Activated CD8-positive, alpha-beta T cell treated with anti-CD3 and anti-CD28 coated beads, Interleukin-2, amount 10 ng/mL, durations not matched to agents 7 days and 5 days (primary cell): Measurements from ENCODE around the gene AKAP8. TPM values are rescaled to one million over a fixed set of nuclear protein-coding genes. Genes with fewer than 3 reads are reported as not detected.
"Not testable (repeated sequence)": the region's sequence is repeated elsewhere in the genome, so short reads cannot be mapped to it uniquely, and the experiment has no call there.

ENCODE experiments used
- ATAC-seq: fragments of 150-1000 bp; cut with Tn5 transposase; one replicate; pipeline ENCODE4 v1.10.0; 2021; ENCODE audit warnings: moderate library complexity
- CTCF ChIA-PET: fragments of 350-600 bp; sonication (Branson Sonifier 250); formaldehyde crosslinking; loops from one replicate; lab custom pipeline; 2021; ENCODE audit warnings: antibody characterized with exemption; lab: Charles Lee
- POLR2A ChIA-PET: fragments of 350-600 bp; sonication (Branson Sonifier 250); formaldehyde crosslinking; loops from one replicate; lab custom pipeline; 2021; ENCODE audit warnings: antibody characterized with exemption; lab: Charles Lee
- DNase-seq: peaks from one replicate; pipeline ENCODE4 v3.0.0-alpha.2; 2020
- H3K27ac Mint-ChIP-seq: one replicate; pipeline ENCODE4 v1.8.0; 2021; ENCODE audit warnings: mild to moderate bottlenecking, mixed read lengths
- H3K27me3 Mint-ChIP-seq: one replicate; pipeline ENCODE4 v1.8.0; 2021; ENCODE audit warnings: low read depth, mixed read lengths
- H3K36me3 Mint-ChIP-seq: one replicate; pipeline ENCODE4 v1.8.0; 2021; ENCODE audit warnings: low read depth, mixed read lengths
- H3K4me1 Mint-ChIP-seq: one replicate; pipeline ENCODE4 v1.8.0; 2021; ENCODE audit warnings: low read depth, mixed read lengths
- H3K4me3 Mint-ChIP-seq: one replicate; pipeline ENCODE4 v1.8.0; 2021; ENCODE audit warnings: mild to moderate bottlenecking, mixed read lengths
- H3K9me3 Mint-ChIP-seq: one replicate; pipeline ENCODE4 v1.8.0; 2022; ENCODE audit warnings: mixed read lengths; ENCODE audit not compliant: insufficient read depth
- total RNA-seq, 2 experiments: library from RNA; stranded (reverse); gene quantifications; one replicate each; pipeline ENCODE4 v1.2.3, GENCODE V29; 2021

AKAP8 gene
- total RNA-seq, 2 experiments from 2014 or later, result 47.4 to 48.0 TPM

DNA sequence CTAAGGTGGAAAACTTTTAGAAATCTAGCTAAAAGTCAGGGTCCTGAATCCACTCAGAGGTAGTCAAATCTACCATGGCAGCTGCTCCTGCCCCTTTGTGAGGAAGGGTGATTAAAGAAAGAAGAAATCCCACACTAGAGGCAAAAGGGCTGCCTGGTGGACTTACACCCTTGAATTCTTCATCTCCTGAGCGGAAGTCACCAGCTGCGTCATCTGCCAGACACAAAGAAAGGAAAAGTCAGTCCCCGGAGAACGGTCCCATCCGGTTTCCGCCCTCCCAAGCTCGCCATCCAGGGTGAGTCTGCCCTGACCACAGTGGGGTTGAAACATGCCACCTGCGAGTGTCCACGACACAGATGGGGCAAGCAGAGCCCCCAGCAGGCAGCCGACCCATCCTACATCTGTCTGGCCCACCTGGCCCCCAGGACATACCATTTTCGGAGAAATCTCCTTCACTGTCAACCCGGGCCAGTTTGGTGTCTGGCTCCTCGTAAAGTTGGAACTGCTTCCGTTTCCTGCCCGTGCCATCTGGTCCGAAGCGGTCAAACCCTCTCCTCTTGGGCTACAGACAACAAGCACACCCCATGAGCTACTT is 7.7 kb downstream of the AKAP8 start:
- Mint-ChIP-seq H3K4me1 (peaks cover 10% of the 10 kb centered on the region), H3K27me3 (no peaks in the 10 kb centered on the region), H3K4me3 (no peak overlapping the region), H3K36me3 (peaks cover 54% of the 10 kb centered on the region), H3K27ac (no peak overlapping the region), H3K9me3 (no peaks in the 10 kb centered on the region)
- DNase-seq, result no peak
- ATAC-seq, result no peak
- ChIA-PET POLR2A (no interaction called here), CTCF (no interaction called here)

DNA sequence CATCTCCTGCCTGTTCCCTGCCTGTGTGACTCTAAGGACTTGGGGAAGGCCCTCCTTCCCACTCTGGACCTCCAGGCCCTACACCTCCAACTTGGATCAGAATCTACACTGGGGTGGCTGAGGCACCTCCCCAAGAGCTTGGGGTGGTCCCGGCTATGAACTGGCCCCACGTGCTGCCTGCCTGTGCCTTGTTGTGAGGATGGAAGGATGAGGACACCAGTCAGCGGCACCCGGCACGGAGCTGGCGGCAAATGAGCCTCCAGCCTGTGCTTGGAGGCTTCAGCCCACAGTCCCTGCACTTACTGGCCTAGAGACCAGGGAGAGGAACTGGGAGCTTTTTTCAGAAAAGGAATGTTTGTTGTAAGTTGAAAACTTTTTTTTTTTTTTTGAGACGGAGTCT is 8.5 kb downstream of the AKAP8 start:
- Mint-ChIP-seq H3K4me3 (no peak overlapping the region), H3K27ac (no peak overlapping the region), H3K4me1 (peaks cover 6% of the 10 kb centered on the region), H3K27me3 (no peaks in the 10 kb centered on the region), H3K36me3 (peaks cover 54% of the 10 kb centered on the region), H3K9me3 (no peaks in the 10 kb centered on the region)
- ChIA-PET POLR2A (no interaction called here), CTCF (no interaction called here)
- DNase-seq, result no peak
- no peak for ATAC-seq

DNA sequence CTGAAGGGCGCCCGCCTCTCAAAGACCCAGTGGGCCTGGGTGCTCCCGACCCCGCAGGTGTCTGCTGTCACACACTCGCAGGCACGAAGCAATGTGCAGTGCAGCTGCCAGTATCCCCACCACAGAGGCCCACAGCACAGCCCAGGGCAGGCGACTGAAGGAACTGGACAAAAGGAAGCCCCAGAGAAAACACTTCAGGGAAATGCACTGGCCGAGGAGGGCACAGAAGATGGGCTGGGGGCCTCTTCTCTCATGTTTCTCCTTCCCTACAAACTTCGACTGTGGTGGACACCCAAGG is 10.0 kb downstream of the AKAP8 start:
- H3K27me3 Mint-ChIP-seq, result no peaks in the 10 kb centered on the region
- ChIA-PET POLR2A (no interaction called here), CTCF (no interaction called here)
- no peaks in the 10 kb centered on the region for H3K9me3 Mint-ChIP-seq
- no peak overlapping the region for H3K27ac Mint-ChIP-seq
- DNase-seq, result no peak
- ATAC-seq, result no peak
- no peak overlapping the region for H3K4me3 Mint-ChIP-seq
- H3K4me1 Mint-ChIP-seq, result peaks cover 3% of the 10 kb centered on the region
- peaks cover 62% of the 10 kb centered on the region for H3K36me3 Mint-ChIP-seq

DNA sequence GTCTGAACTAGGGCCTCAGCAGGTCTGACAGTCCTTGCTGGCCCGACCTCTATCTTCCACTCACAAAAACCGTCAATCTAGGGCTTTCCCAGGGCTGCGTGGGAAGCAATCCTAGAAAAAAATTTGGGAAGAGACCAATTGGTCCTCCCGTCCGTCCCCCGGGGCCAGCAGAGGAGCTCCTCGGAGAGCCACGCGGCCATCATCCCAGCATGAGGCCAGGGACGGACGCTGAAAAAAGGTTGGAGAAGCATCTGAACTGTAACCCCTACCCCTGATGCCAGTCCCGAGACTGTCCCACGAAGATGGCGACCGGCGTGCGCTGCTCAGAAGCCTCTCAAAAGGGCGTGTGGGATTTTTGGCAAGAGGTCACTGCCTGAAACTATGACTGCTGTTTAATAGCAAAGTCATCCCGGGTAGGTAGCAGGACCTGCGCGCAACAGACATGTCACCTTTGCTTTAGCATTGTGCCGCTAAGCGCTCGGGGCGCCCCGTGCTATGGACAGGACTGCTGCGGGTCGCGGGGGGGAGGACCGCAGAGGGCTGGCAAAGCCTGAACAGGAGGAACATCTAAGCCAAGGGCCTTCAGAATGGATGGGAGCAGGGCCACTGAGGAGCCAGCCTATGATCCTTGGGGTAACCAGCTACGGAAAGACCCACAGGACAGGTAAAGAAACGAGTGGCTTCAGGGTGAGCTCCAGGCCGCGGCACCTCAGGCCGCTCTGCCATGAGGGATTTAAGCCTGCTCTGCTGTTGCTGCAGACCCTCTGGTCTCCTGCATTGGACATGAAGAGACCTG is 10.6 kb downstream of the AKAP8 start:
- ChIA-PET CTCF (no interaction called here), POLR2A (no interaction called here)
- Mint-ChIP-seq H3K36me3 (peaks cover 62% of the 10 kb centered on the region), H3K4me3 (no peak overlapping the region), H3K9me3 (no peaks in the 10 kb centered on the region), H3K27ac (no peak overlapping the region), H3K4me1 (peaks cover 3% of the 10 kb centered on the region), H3K27me3 (no peaks in the 10 kb centered on the region)
- DNase-seq, result no peak
- ATAC-seq, result no peak

DNA sequence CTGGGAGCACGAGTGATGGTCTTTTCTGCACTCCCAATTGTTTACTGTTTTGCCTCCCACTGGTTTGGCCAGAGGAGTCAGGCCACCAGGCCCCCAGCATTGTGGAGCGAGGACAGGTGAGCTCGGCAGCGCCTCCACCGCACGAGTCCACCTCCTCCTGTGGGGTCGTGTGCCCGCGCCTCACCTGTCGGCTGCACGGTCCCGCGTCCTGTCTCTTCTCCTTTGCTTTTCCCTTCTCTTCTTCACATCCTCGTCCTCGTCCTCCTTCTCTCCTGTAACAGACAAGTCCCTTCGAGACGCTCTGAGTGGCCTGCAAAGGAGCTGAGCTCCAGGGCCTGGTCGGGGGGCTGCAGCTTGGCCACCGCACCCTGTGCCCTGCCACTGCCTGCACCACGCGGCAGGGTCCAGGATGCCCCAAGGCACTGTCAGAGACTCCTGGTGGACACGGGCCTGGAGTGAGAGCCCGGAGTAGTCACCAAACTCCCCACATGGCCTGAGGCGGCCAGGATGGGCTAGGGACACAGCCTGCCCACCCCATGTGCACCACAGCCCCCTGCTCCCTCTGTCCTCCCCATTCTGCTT is 11.4 kb downstream of the AKAP8 start:
- H3K9me3 Mint-ChIP-seq, result no peaks in the 10 kb centered on the region
- H3K36me3 Mint-ChIP-seq, result peaks cover 59% of the 10 kb centered on the region
- H3K27ac Mint-ChIP-seq, result no peak overlapping the region
- H3K4me1 Mint-ChIP-seq, result no peaks in the 10 kb centered on the region
- ATAC-seq, result no peak
- DNase-seq, result no peak
- no peak overlapping the region for H3K4me3 Mint-ChIP-seq
- ChIA-PET CTCF (no interaction called here), POLR2A (no interaction called here)
- no peaks in the 10 kb centered on the region for H3K27me3 Mint-ChIP-seq

DNA sequence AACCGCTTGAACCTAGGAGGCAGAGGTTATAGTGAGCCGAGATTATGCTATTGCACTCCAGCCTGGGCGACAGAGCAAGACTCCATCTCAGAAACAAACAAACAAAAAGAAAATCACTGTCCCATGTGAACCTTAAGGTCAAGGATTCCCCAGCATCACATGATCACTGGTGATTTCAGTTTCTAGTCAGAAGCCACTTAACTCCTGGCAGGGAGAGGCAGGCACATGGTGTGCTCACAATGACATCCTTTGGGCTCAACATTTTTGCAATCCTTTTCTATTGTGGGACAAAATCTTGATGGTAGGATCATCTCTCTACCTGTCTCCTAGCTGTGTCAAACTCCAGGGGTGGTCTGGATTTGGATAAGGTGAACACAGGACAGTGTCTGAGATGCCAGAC is 12.1 kb downstream of the AKAP8 start:
- Mint-ChIP-seq H3K27me3 (no peaks in the 10 kb centered on the region), H3K4me3 (no peak overlapping the region), H3K36me3 (peaks cover 57% of the 10 kb centered on the region), H3K27ac (no peak overlapping the region), H3K4me1 (no peaks in the 10 kb centered on the region), H3K9me3 (no peaks in the 10 kb centered on the region)
- CTCF ChIA-PET, result no interaction called here
- ATAC-seq (no peak), DNase-seq (no peak)
- POLR2A ChIA-PET, result interaction anchor here (0.6 kb wide), 1 partner anchor 124 kb away, joined by 3 read pairs; no protein-coding TSS in a partner anchor

DNA sequence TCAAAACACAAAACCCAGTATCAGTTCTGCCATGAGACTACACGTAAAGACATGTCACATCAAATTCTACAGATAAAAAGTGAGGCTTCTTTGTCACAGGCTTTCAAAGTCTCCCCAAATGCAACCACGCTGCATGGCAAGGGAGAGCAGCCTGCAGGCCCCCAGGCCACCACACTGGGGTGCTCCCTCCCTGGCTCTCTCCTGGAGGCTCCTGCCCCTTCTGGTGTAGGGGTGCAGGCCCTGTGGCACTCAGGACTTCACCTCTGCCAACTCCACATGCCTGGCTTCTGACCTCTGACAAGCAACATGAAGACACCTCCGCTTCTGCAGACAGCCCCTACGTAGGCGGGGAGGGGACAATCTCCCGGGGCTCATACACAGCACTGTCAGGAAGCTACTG is 14.3 kb downstream of the AKAP8 start:
- ChIA-PET CTCF (no interaction called here), POLR2A (interaction anchor here (0.8 kb wide), 1 partner anchor 12 kb away, joined by 3 read pairs; no protein-coding TSS in a partner anchor)
- Mint-ChIP-seq H3K4me3 (no peak overlapping the region), H3K4me1 (peaks cover 5% of the 10 kb centered on the region), H3K27ac (no peak overlapping the region), H3K9me3 (no peaks in the 10 kb centered on the region), H3K36me3 (peaks cover 61% of the 10 kb centered on the region), H3K27me3 (no peaks in the 10 kb centered on the region)
- peak; percentile 34 for ATAC-seq
- no peak for DNase-seq

DNA sequence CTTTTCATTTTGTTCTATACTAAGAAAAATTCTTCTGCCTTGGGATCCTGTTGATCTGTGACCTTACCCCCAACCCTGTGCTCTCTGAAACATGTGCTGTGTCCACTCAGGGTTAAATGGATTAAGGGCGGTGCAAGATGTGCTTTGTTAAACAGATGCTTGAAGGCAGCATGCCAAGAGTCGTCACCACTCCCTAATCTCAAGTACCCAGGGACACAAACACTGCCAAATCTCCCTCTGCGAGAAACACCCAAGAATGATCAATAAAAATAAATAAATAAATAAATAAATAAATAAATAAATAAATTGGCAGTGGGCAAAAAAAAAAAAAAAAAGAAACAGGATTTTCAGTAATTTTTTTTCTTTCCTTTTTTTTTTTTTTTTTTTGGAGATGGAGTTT is 15.8 kb downstream of the AKAP8 start:
- ATAC-seq, H3K9me3 Mint-ChIP-seq, POLR2A ChIA-PET, CTCF ChIA-PET, H3K27me3 Mint-ChIP-seq, H3K27ac Mint-ChIP-seq, H3K4me3 Mint-ChIP-seq, DNase-seq, H3K4me1 Mint-ChIP-seq: not testable (repeated sequence)
- H3K36me3 Mint-ChIP-seq, result peaks cover 60% of the 10 kb centered on the region

DNA sequence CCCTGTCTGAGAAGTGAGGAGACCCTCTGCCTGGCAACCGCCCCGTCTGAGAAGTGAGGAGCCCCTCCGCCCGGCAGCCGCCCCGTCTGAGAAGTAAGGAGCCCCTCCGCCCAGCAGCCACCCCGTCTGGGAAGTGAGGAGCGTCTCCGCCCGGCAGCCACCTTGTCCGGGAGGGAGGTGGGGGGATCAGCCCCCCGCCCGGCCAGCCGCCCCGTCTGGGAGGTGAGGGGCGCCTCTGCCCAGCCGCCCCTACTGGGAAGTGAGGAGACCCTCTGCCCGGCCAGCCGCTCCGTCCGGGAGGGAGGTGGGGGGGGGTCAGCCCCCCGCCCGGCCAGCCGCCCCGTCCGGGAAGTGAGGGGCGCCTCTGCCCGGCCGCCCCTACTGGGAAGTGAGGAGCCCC is 16.5 kb downstream of the AKAP8 start:
- DNase-seq, H3K27me3 Mint-ChIP-seq, CTCF ChIA-PET, POLR2A ChIA-PET, H3K4me3 Mint-ChIP-seq, H3K4me1 Mint-ChIP-seq, ATAC-seq, H3K27ac Mint-ChIP-seq, H3K9me3 Mint-ChIP-seq: not testable (repeated sequence)
- peaks cover 63% of the 10 kb centered on the region for H3K36me3 Mint-ChIP-seq

DNA sequence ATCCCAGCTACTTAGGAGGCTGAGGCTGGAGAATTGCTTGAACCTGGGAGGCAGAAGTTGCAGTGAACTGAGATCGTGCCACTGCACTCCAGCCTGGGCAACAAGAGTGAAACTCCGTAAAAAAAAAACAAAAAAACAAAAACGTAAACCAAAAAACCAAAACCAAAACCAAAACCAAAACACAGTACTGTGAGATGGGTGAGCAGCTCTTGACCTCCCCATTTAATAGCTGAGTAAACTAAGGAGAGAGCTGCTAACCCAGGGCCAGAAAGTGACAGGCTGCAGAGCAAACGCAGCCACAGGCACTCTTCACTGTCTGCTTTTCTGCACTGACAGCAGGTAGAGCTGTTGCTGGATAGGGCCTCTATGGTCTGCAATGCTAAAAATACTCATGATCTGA is 19.6 kb downstream of the AKAP8 start:
- not testable (repeated sequence) for DNase-seq, H3K27me3 Mint-ChIP-seq, H3K27ac Mint-ChIP-seq, H3K4me1 Mint-ChIP-seq, H3K9me3 Mint-ChIP-seq, H3K4me3 Mint-ChIP-seq, ATAC-seq
- CTCF ChIA-PET, result interaction anchor here (1.3 to 2.2 kb wide), 2 partner anchors 20 to 59 kb away, joined by 4 to 7 read pairs; partner anchors contain the start of genes AKAP8 and AKAP8L
- POLR2A ChIA-PET, result interaction anchor here (2.3 kb wide), 1 partner anchor 19 kb away, joined by 8 read pairs; no protein-coding TSS in a partner anchor
- peaks cover 59% of the 10 kb centered on the region for H3K36me3 Mint-ChIP-seq

DNA sequence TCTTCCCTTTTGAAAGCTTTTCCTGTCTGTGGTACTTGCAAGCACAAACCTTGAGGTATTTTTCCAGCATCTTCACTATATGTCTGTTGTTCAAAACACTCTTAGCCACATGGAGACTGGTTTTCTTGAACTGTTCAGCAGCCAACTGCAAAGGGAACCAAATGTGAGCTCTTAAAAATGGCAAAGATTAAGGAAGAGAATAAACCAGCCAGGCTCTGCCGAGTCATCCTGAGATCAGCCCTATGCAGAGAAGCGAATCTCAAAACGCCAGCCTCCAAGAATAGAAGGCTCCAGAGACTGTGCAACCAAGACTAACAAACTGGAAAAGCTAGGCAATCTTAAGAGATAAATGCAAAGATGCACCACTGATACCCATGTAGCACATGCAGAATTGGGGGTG is 20.7 kb downstream of the AKAP8 start:
- Mint-ChIP-seq H3K36me3 (peaks cover 67% of the 10 kb centered on the region), H3K27me3 (no peaks in the 10 kb centered on the region), H3K4me3 (no peak overlapping the region), H3K9me3 (no peaks in the 10 kb centered on the region), H3K27ac (peak overlapping the region; percentile 58), H3K4me1 (peaks cover 5% of the 10 kb centered on the region)
- DNase-seq, result no peak
- CTCF ChIA-PET, result interaction anchor here (0.7 to 2.2 kb wide), 3 partner anchors 60 to 209 kb away, joined by 3 to 7 read pairs (median 3); partner anchors contain the start of gene AKAP8L
- ATAC-seq, result no peak
- POLR2A ChIA-PET, result interaction anchor here (2.3 kb wide), 1 partner anchor 20 kb away, joined by 8 read pairs; no protein-coding TSS in a partner anchor

DNA sequence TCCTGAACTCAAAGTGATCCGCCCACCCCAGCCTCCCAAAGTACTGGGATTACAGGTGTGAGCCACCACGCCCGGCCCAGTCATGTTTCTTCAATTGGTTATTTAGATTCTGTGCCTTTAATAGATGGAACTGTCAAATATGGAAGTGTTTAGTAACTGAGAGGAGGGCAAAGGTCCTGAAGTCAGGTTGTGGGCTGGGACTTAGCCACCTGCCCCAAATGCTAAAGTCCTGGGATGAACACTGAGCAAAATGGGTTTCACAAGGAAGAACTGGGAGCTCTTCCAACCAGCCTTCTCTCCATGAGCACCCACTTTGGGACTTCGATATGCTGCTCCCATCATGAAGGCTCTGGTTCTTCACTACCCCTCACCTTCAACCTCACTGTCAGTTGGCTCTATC is 21.7 kb downstream of the AKAP8 start:
- Mint-ChIP-seq H3K4me1 (peaks cover 5% of the 10 kb centered on the region), H3K9me3 (no peaks in the 10 kb centered on the region), H3K27me3 (no peaks in the 10 kb centered on the region), H3K4me3 (no peak overlapping the region), H3K36me3 (peaks cover 69% of the 10 kb centered on the region), H3K27ac (no peak overlapping the region)
- ChIA-PET POLR2A (interaction anchor here (0.6 to 2.3 kb wide), 3 partner anchors 21 to 199 kb away, joined by 3 to 8 read pairs (median 5); no protein-coding TSS in a partner anchor), CTCF (interaction anchor here (1.4 kb wide), 1 partner anchor 208 kb away, joined by 3 read pairs; no protein-coding TSS in a partner anchor)
- no peak for ATAC-seq
- no peak for DNase-seq
